IMR-90 (cell line): ENCODE measurements around the gene IWS1. TPM values are rescaled to one million over a fixed set of nuclear protein-coding genes. Genes with fewer than 3 reads are reported as not detected.

Experiments
- ATAC-seq: fragments of 200-7000 bp; cut with Tn5 transposase; 2 replicates; pipeline ENCODE4 v1.9.1; 2020; ENCODE audit warnings: low read depth, mild to moderate bottlenecking, moderate library complexity
- BruUV-seq: library from RNA; stranded (reverse); fragments of 400-500 nt; replicated peaks from 2 replicates; lab custom pipeline; 2021; lab: Mats Ljungman, UMichigan
- CTCF ChIA-PET: fragments of 300-600 bp; formaldehyde crosslinking; extraction: SDS; loops from one replicate; lab custom pipeline; 2021; ENCODE audit warnings: antibody characterized with exemption; lab: Yijun Ruan, JAX
- POLR2A ChIA-PET: fragments of 300-600 bp; sonication (Branson Sonifier 250); formaldehyde crosslinking; loops from one replicate; lab custom pipeline; 2022; ENCODE audit warnings: antibody characterized with exemption; ENCODE audit not compliant: unreplicated experiment; lab: Charles Lee
- DNase-seq: peaks from one replicate; pipeline ENCODE4 v3.0.0; 2013
- H2AFZ ChIP-seq: replicated peaks from 2 replicates; pipeline ENCODE3; 2013; ENCODE audit warnings: low read length, mild to moderate bottlenecking; ENCODE audit not compliant: poor library complexity
- H2AK5ac ChIP-seq: 2 replicates; pipeline ENCODE4 v1.6.1; 2013; ENCODE audit warnings: low read depth, low read length, inconsistent platforms
- H2AK9ac ChIP-seq: replicated peaks from 2 replicates; pipeline ENCODE3; 2013; ENCODE audit warnings: mild to moderate bottlenecking, low read depth, low read length, moderate library complexity; ENCODE audit not compliant: poor library complexity
- H2BK120ac ChIP-seq: 2 replicates; pipeline ENCODE4 v1.6.1; 2013; ENCODE audit warnings: low read depth, low read length, inconsistent platforms
- H2BK15ac ChIP-seq: 3 replicates; pipeline ENCODE4 v1.6.1; 2013; ENCODE audit warnings: low read depth, low read length, inconsistent platforms
- H2BK20ac ChIP-seq: 2 replicates; pipeline ENCODE4 v1.6.1; 2013; ENCODE audit warnings: low read depth, mild to moderate bottlenecking, inconsistent platforms, low read length, moderate library complexity
- H2BK5ac ChIP-seq: 2 replicates; pipeline ENCODE4 v1.6.1; 2013; ENCODE audit warnings: mild to moderate bottlenecking, low read depth, low read length, inconsistent platforms; ENCODE audit not compliant: poor library complexity, severe bottlenecking
- H3K14ac ChIP-seq: replicated peaks from 2 replicates; pipeline ENCODE4 v1.6.1; 2013; ENCODE audit warnings: low read depth, low read length, inconsistent platforms
- H3K18ac ChIP-seq: 2 replicates; pipeline ENCODE4 v1.6.1; 2013; ENCODE audit warnings: low read depth, low read length, control low read depth
- H3K23ac ChIP-seq: 2 replicates; pipeline ENCODE4 v1.6.1; 2013; ENCODE audit warnings: low read depth, low read length, inconsistent platforms
- H3K27ac ChIP-seq: 2 replicates; pipeline ENCODE4 v1.5.1; 2013; ENCODE audit warnings: mild to moderate bottlenecking, control low read depth, low read length; ENCODE audit not compliant: insufficient read depth
- H3K27me3 ChIP-seq: 2 replicates; pipeline ENCODE4 v1.6.1; 2013; ENCODE audit warnings: low read length; ENCODE audit not compliant: control insufficient read depth, insufficient read depth
- H3K36me3 ChIP-seq: 2 replicates; pipeline ENCODE4 v1.6.1; 2013; ENCODE audit warnings: low read length, mixed read lengths; ENCODE audit not compliant: control insufficient read depth, insufficient read depth
- H3K4ac ChIP-seq: 2 replicates; pipeline ENCODE4 v1.6.1; 2013; ENCODE audit warnings: low read depth, low read length, inconsistent platforms
- H3K4me1 ChIP-seq: 2 replicates; pipeline ENCODE4 v1.6.1; 2013; ENCODE audit warnings: low read length, mixed read lengths; ENCODE audit not compliant: control insufficient read depth, insufficient read depth
- H3K4me2 ChIP-seq: 2 replicates; pipeline ENCODE4 v1.6.1; 2013; ENCODE audit warnings: low read depth, mild to moderate bottlenecking, control low read depth, low read length, moderate library complexity
- H3K4me3 ChIP-seq: 2 replicates; pipeline ENCODE4 v1.5.1; 2013; ENCODE audit warnings: low read depth, mild to moderate bottlenecking, control low read depth, low read length, moderate library complexity; ENCODE audit not compliant: insufficient read depth
- H3K56ac ChIP-seq: 2 replicates; pipeline ENCODE4 v1.6.1; 2013; ENCODE audit warnings: low read length, inconsistent platforms; ENCODE audit not compliant: insufficient read depth; ENCODE audit errors: extremely low read depth
- H3K79me1 ChIP-seq, 2 experiments: 2 replicates each; pipeline ENCODE4 v1.6.1; 2013; ENCODE audit warnings: low read length in 2 of 2, inconsistent platforms in 1 of 2, low read depth in 1 of 2
- H3K9ac ChIP-seq: 2 replicates; pipeline ENCODE4 v1.6.1; 2013; ENCODE audit warnings: low read depth, low read length, control low read depth
- H3K9me1 ChIP-seq: 2 replicates; pipeline ENCODE4 v1.6.1; 2013; ENCODE audit warnings: low read length, inconsistent platforms; ENCODE audit not compliant: insufficient read depth
- H3K9me3 ChIP-seq: 2 replicates; pipeline ENCODE4 v1.6.1; 2013; ENCODE audit warnings: low read length; ENCODE audit not compliant: control insufficient read depth, insufficient read depth
- H4K20me1 ChIP-seq: 2 replicates; pipeline ENCODE4 v1.6.1; 2013; ENCODE audit warnings: low read length, inconsistent platforms; ENCODE audit not compliant: insufficient read depth
- H4K5ac ChIP-seq: 2 replicates; pipeline ENCODE4 v1.6.1; 2013; ENCODE audit warnings: mild to moderate bottlenecking, low read depth, low read length, control low read depth
- H4K8ac ChIP-seq, 2 experiments: 2 replicates each; pipeline ENCODE4 v1.6.1; 2013; ENCODE audit warnings: low read depth in 2 of 2, low read length in 2 of 2, control low read depth in 1 of 2, inconsistent platforms in 1 of 2
- H4K91ac ChIP-seq: 2 replicates; pipeline ENCODE4 v1.6.1; 2013; ENCODE audit warnings: low read depth, low read length, inconsistent platforms; ENCODE audit not compliant: insufficient read depth
- BHLHE40 ChIP-seq: fragments of 150-350 bp; IDR thresholded peaks from 2 replicates; pipeline ENCODE4 v1.6.1; 2016; ENCODE audit warnings: mild to moderate bottlenecking, low read depth, low read length
- CEBPB ChIP-seq: IDR thresholded peaks from 2 replicates; pipeline ENCODE4 v1.6.1; 2012; ENCODE audit warnings: low read depth, low read length, improper control_type of control experiment
- CHD1 ChIP-seq: IDR thresholded peaks from 2 replicates; pipeline ENCODE4 v1.6.1; 2012; ENCODE audit warnings: low read depth, low read length, improper control_type of control experiment
- MAFK ChIP-seq: IDR thresholded peaks from 2 replicates; pipeline ENCODE4 v1.6.1; 2012; ENCODE audit warnings: low read depth, low read length, improper control_type of control experiment
- MAZ ChIP-seq: IDR thresholded peaks from 2 replicates; pipeline ENCODE4 v1.6.1; 2012; ENCODE audit warnings: low read depth, mild to moderate bottlenecking, low read length, improper control_type of control experiment, moderate library complexity, borderline replicate concordance
- NFE2L2 ChIP-seq: fragments of 150-350 bp; IDR thresholded peaks from 2 replicates; pipeline ENCODE4 v1.6.1; 2016; ENCODE audit warnings: low read depth, mild to moderate bottlenecking, low read length
- POLR2A ChIP-seq: IDR thresholded peaks from 2 replicates; pipeline ENCODE4 v1.6.1; 2012; ENCODE audit warnings: mild to moderate bottlenecking, low read depth, low read length
- RAD21 ChIP-seq: IDR thresholded peaks from 2 replicates; pipeline ENCODE4 v1.6.1; 2012; ENCODE audit warnings: low read length, improper control_type of control experiment
- RFX5 ChIP-seq: IDR thresholded peaks from 2 replicates; pipeline ENCODE4 v1.8.0; 2012; ENCODE audit warnings: low read depth, mild to moderate bottlenecking, low read length, moderate library complexity
- SMC3 ChIP-seq: fragments of 150-350 bp; IDR thresholded peaks from 2 replicates; pipeline ENCODE4 v1.6.1; 2016; ENCODE audit warnings: low read depth, mild to moderate bottlenecking, antibody characterized with exemption, low read length, moderate library complexity
- WGBS, 2 experiments: methylation state at CpG; one replicate each; pipeline versions ENCODE4 v1.1.5 to v1.1.7; 2013; ENCODE audit warnings: missing lambda C conversion rate in 2 of 2; ENCODE audit not compliant: insufficient read length in 1 of 2; ENCODE audit errors: extremely low coverage in 2 of 2; 5-methylcytosine and 5-hydroxymethylcytosine counted together
- dilution Hi-C: fragments of 300-500 bp; cut with HindIII; formaldehyde crosslinking; loops from one replicate; pipeline ENCODE4 v1.14.3; 2018; ENCODE audit warnings: low sequenced_read_pairs; ENCODE audit not compliant: unreplicated experiment
- in situ Hi-C: fragments of 300-500 bp; cut with MboI; formaldehyde crosslinking; loops from 3 replicates; pipeline ENCODE4 v1.14.3; 2019; ENCODE audit warnings: low sequenced_read_pairs, inconsistent platforms, mixed read lengths
- intact Hi-C: fragments of 100-400 bp; cut with micrococcal nuclease; formaldehyde crosslinking; loops from 2 replicates; pipeline ENCODE4 v1.10.0; 2022
- polyA plus RNA-seq, 3 experiments: library from polyadenylated mRNA; depleted of rRNA; stranded (reverse); fragments of >200 nt; gene quantifications; 2 replicates each; pipeline ENCODE4 v1.2.3, GENCODE V29; 2012; ENCODE audit warnings: low replicate concordance in 1 of 3
- total RNA-seq: library from RNA; depleted of rRNA; stranded (reverse); fragments of >200 nt; gene quantifications from 2 replicates; pipeline ENCODE4 v1.2.3, GENCODE V29; 2012
- TF ChIP-seq, protein P1 (sequence below): fragments of 150-350 bp; IDR thresholded peaks from 2 replicates; pipeline ENCODE4 v1.6.1; 2017; ENCODE audit warnings: mild to moderate bottlenecking, antibody characterized with exemption, low read length, low read depth
- TF ChIP-seq, protein P2 (sequence below): conservative IDR thresholded peaks from 2 replicates; pipeline ENCODE4 v1.5.1; 2012; ENCODE audit warnings: mild to moderate bottlenecking, low read depth, low read length, improper control_type of control experiment
- TF ChIP-seq, protein P3 (sequence below): fragments of 150-350 bp; IDR thresholded peaks from 2 replicates; pipeline ENCODE4 v1.6.1; 2016; ENCODE audit warnings: low read depth, mild to moderate bottlenecking, low read length, moderate library complexity, borderline replicate concordance

IWS1 gene
- total and polyA plus RNA-seq, 2 of the 4 experiments (the other 2 are of a cell fraction) = 31.5 to 52.5 TPM

DNA sequence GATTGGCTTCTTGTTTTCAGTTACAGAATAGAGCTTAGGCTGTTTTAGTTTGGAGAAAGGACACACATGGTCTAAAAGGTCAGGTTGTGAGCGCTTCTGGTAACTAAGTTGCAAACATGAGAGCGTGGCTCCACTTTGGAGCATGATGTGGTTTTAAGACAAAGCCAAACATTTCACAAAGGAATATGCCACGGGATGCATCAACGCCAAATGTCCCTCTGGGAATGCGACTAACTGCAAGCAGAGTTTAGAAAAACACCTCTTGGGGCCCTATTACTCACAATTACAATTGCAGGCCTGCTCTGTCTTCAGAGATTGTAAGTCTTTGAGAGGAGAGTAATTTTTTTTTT lies 34.6 kb upstream of the IWS1 start:
- peaks cover 23% of the 10 kb centered on the region for H3K27me3 ChIP-seq
- H3K79me1 ChIP-seq = no peaks in the 10 kb centered on the region
- H3K56ac ChIP-seq = no peak overlapping the region
- H4K8ac ChIP-seq = no peak overlapping the region
- BruUV-seq = no TSS peak
- H3K4me1 ChIP-seq = no peaks in the 10 kb centered on the region
- H4K20me1 ChIP-seq = no peaks in the 10 kb centered on the region
- no peak overlapping the region for H3K23ac ChIP-seq
- dilution Hi-C loops (no loop called here), in situ Hi-C loops (no loop called here), intact Hi-C loops (no loop called here)
- H3K14ac ChIP-seq = no peak overlapping the region
- H4K91ac ChIP-seq = no peak overlapping the region
- no peak overlapping the region for H2AK9ac ChIP-seq
- no peak overlapping the region for H3K4me2 ChIP-seq
- CTCF ChIA-PET = interaction anchor here (1.0 kb wide), 1 partner anchor 23 kb away, joined by 3 read pairs; no protein-coding TSS in a partner anchor
- no peak overlapping the region for H3K4me3 ChIP-seq
- whole genome bisulfite sequencing, 2 experiments = no CpG with 5 or more reads among the region's 5 CpGs
- H3K9ac ChIP-seq = no peak overlapping the region
- no peaks in the 10 kb centered on the region for H3K36me3 ChIP-seq
- no peak overlapping the region for H2BK5ac ChIP-seq
- H3K9me3 ChIP-seq = peaks cover 6% of the 10 kb centered on the region; the same call in 1 of the 2 replicates
- H2BK120ac ChIP-seq = no peak overlapping the region
- no peak overlapping the region for H2BK20ac ChIP-seq
- no peak overlapping the region for H3K18ac ChIP-seq
- POLR2A ChIA-PET = no interaction called here
- H3K9me1 ChIP-seq = no peaks in the 10 kb centered on the region
- ATAC-seq = no peak
- H2AFZ ChIP-seq = no peak overlapping the region
- no peak overlapping the region for H2BK15ac ChIP-seq
- TF ChIP-seq, protein P1, sequence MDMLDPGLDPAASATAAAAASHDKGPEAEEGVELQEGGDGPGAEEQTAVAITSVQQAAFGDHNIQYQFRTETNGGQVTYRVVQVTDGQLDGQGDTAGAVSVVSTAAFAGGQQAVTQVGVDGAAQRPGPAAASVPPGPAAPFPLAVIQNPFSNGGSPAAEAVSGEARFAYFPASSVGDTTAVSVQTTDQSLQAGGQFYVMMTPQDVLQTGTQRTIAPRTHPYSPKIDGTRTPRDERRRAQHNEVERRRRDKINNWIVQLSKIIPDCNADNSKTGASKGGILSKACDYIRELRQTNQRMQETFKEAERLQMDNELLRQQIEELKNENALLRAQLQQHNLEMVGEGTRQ = no peak
- TF ChIP-seq BHLHE40 (no peak), CEBPB (no peak), NFE2L2 (no peak), MAZ (no peak), CHD1 (no peak), POLR2A (no peak), RAD21 (no peak), SMC3 (no peak), MAFK (no peak), RFX5 (no peak)
- TF ChIP-seq, protein P2, sequence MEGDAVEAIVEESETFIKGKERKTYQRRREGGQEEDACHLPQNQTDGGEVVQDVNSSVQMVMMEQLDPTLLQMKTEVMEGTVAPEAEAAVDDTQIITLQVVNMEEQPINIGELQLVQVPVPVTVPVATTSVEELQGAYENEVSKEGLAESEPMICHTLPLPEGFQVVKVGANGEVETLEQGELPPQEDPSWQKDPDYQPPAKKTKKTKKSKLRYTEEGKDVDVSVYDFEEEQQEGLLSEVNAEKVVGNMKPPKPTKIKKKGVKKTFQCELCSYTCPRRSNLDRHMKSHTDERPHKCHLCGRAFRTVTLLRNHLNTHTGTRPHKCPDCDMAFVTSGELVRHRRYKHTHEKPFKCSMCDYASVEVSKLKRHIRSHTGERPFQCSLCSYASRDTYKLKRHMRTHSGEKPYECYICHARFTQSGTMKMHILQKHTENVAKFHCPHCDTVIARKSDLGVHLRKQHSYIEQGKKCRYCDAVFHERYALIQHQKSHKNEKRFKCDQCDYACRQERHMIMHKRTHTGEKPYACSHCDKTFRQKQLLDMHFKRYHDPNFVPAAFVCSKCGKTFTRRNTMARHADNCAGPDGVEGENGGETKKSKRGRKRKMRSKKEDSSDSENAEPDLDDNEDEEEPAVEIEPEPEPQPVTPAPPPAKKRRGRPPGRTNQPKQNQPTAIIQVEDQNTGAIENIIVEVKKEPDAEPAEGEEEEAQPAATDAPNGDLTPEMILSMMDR = no peak
- TF ChIP-seq, protein P3, sequence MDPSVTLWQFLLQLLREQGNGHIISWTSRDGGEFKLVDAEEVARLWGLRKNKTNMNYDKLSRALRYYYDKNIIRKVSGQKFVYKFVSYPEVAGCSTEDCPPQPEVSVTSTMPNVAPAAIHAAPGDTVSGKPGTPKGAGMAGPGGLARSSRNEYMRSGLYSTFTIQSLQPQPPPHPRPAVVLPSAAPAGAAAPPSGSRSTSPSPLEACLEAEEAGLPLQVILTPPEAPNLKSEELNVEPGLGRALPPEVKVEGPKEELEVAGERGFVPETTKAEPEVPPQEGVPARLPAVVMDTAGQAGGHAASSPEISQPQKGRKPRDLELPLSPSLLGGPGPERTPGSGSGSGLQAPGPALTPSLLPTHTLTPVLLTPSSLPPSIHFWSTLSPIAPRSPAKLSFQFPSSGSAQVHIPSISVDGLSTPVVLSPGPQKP = no peak
- no peak overlapping the region for H4K5ac ChIP-seq
- peak; percentile 4 for DNase-seq
- no peak overlapping the region for H2AK5ac ChIP-seq
- H3K4ac ChIP-seq = no peak overlapping the region
- no peak overlapping the region for H3K27ac ChIP-seq
